H1 (cell line): ENCODE measurements around the gene UGT1A8. TPM values are rescaled to one million over a fixed set of nuclear protein-coding genes. Genes with fewer than 3 reads are reported as not detected.
A peak's percentile ranks its signal among the peaks of the same experiment; 100 is the strongest.

Experiments
- CTCF ChIA-PET: fragments of 300-600 bp; sonication (Branson Sonifier 250); formaldehyde crosslinking; loops from one replicate; lab custom pipeline; 2021; ENCODE audit not compliant: partially characterized antibody; lab: Charles Lee
- POLR2A ChIA-PET: fragments of 300-600 bp; sonication (Branson Sonifier 250); formaldehyde crosslinking; loops from one replicate; lab custom pipeline; 2021; ENCODE audit warnings: inconsistent platforms; ENCODE audit not compliant: partially characterized antibody; lab: Charles Lee
- DNase-seq, 2 experiments: peaks; one replicate each; pipeline versions ENCODE4 v3.0.0 to v3.0.0-alpha.2; 2010 to 2022; ENCODE audit warnings: low spot score in 2 of 2, low read depth in 1 of 2, mixed read lengths in 1 of 2
- FAIRE-seq: peaks from 2 replicates; lab custom pipeline; 2011; peaks lifted over from hg19 to GRCh38; lab: Jason Lieb, UNC
- H2AFZ ChIP-seq: 2 replicates; pipeline ENCODE4 v1.8.1; 2012; ENCODE audit warnings: low read length, inconsistent platforms
- H2AK5ac ChIP-seq: 2 replicates; pipeline ENCODE4 v1.6.1; 2013; ENCODE audit warnings: low read depth, low read length
- H2BK120ac ChIP-seq: replicated peaks from 2 replicates; pipeline ENCODE3; 2013; ENCODE audit warnings: low read depth, low read length, inconsistent platforms
- H2BK12ac ChIP-seq: 2 replicates; pipeline ENCODE4 v1.6.1; 2013; ENCODE audit warnings: low read depth, low read length
- H2BK15ac ChIP-seq: 2 replicates; pipeline ENCODE4 v1.6.1; 2013; ENCODE audit warnings: low read length
- H2BK20ac ChIP-seq: 2 replicates; pipeline ENCODE4 v1.6.1; 2013; ENCODE audit warnings: low read length
- H2BK5ac ChIP-seq: 2 replicates; pipeline ENCODE4 v1.6.1; 2013; ENCODE audit warnings: low read depth, low read length
- H3K14ac ChIP-seq: 2 replicates; pipeline ENCODE4 v1.6.1; 2013; ENCODE audit warnings: inconsistent platforms; ENCODE audit not compliant: insufficient read length
- H3K18ac ChIP-seq: 2 replicates; pipeline ENCODE4 v1.6.1; 2013; ENCODE audit warnings: low read length; ENCODE audit errors: extremely low read depth
- H3K23ac ChIP-seq: 2 replicates; pipeline ENCODE4 v1.6.1; 2013; ENCODE audit warnings: inconsistent platforms; ENCODE audit not compliant: insufficient read length
- H3K23me2 ChIP-seq: 2 replicates; pipeline ENCODE4 v1.6.1; 2013; ENCODE audit warnings: low read depth, low read length
- H3K27ac ChIP-seq: 2 replicates; pipeline ENCODE4 v1.6.1; 2011; ENCODE audit warnings: low read depth, low read length, inconsistent platforms
- H3K27me3 ChIP-seq, 4 experiments: replicated peaks in 1 of 4; 1 replicate in 1 of 4; 2 replicates in 3 of 4; pipeline versions ENCODE4 v1.6.1 to v1.8.1; 2011 to 2013; ENCODE audit warnings: low read length in 3 of 4, mild to moderate bottlenecking in 3 of 4, inconsistent platforms in 2 of 4, mixed read lengths in 2 of 4, moderate library complexity in 1 of 4; ENCODE audit not compliant: control insufficient read depth in 3 of 4, insufficient read depth in 3 of 4; ENCODE audit errors: extremely low read depth in 1 of 4
- H3K36me3 ChIP-seq, 4 experiments: 2 replicates each; pipeline versions ENCODE4 v1.6.1 to v1.8.1; 2011 to 2013; ENCODE audit warnings: mild to moderate bottlenecking in 4 of 4, low read length in 3 of 4, moderate library complexity in 2 of 4, control low read depth in 1 of 4, inconsistent platforms in 1 of 4; ENCODE audit not compliant: insufficient read depth in 4 of 4, control insufficient read depth in 2 of 4
- H3K4ac ChIP-seq: replicated peaks from 2 replicates; pipeline ENCODE3; 2013; ENCODE audit warnings: low read length, low read depth, mixed read lengths, inconsistent platforms; ENCODE audit not compliant: insufficient read length
- H3K4me1 ChIP-seq, 4 experiments: replicated peaks in 1 of 4; 1 replicate in 1 of 4; 2 replicates in 3 of 4; pipeline versions ENCODE4 v1.6.1 to v1.8.1; 2011 to 2013; ENCODE audit warnings: low read length in 3 of 4, inconsistent platforms in 2 of 4, mixed read lengths in 1 of 4; ENCODE audit not compliant: insufficient read depth in 4 of 4, control insufficient read depth in 3 of 4
- H3K4me2 ChIP-seq, 2 experiments: 2 replicates each; pipeline versions ENCODE4 v1.6.1 to v1.8.1; 2011 to 2013; ENCODE audit warnings: low read depth in 2 of 2, low read length in 2 of 2, control low read depth in 1 of 2, inconsistent platforms in 1 of 2, mild to moderate bottlenecking in 1 of 2; ENCODE audit not compliant: insufficient read depth in 1 of 2
- H3K4me3 ChIP-seq, 4 experiments: fragments of 200-600, 300-600 bp in 1 of 4; sonication (generic), shearing (Covaris generic), sonication (Bioruptor Twin) in 1 of 4; 2 replicates each; pipeline versions ENCODE4 v1.5.1 to v1.8.1; 2011 to 2016; ENCODE audit warnings: low read length in 4 of 4, low read depth in 3 of 4, control low read depth in 2 of 4, inconsistent platforms in 2 of 4, mild to moderate bottlenecking in 2 of 4, mixed read lengths in 1 of 4, moderate library complexity in 1 of 4; ENCODE audit not compliant: insufficient read depth in 2 of 4; ENCODE audit errors: extremely low read depth in 1 of 4
- H3K56ac ChIP-seq: replicated peaks from 2 replicates; pipeline ENCODE3; 2013; ENCODE audit warnings: low read depth, mild to moderate bottlenecking, mixed read lengths, low read length, inconsistent platforms; ENCODE audit not compliant: insufficient read length
- H3K79me1 ChIP-seq: 2 replicates; pipeline ENCODE4 v1.6.1; 2013; ENCODE audit warnings: low read depth, low read length, control low read depth
- H3K79me2 ChIP-seq, 2 experiments: 2 replicates each; pipeline versions ENCODE4 v1.6.1 to v1.8.1; 2012 to 2013; ENCODE audit warnings: low read length in 2 of 2, mild to moderate bottlenecking in 2 of 2, inconsistent platforms in 1 of 2; ENCODE audit not compliant: insufficient read depth in 2 of 2, control insufficient read depth in 1 of 2
- H3K9ac ChIP-seq, 4 experiments: replicated peaks in 1 of 4; 1 replicate in 1 of 4; 2 replicates in 3 of 4; pipeline versions ENCODE4 v1.6.1 to v1.8.1; 2011 to 2013; ENCODE audit warnings: low read depth in 3 of 4, low read length in 3 of 4, control low read depth in 2 of 4, mild to moderate bottlenecking in 2 of 4, moderate library complexity in 2 of 4, inconsistent platforms in 1 of 4; ENCODE audit errors: extremely low read depth in 1 of 4
- H3K9me3 ChIP-seq, 2 experiments: 2 replicates each; pipeline versions ENCODE4 v1.6.1 to v1.8.1; 2012 to 2013; ENCODE audit warnings: mild to moderate bottlenecking in 2 of 2, moderate library complexity in 2 of 2, control low read depth in 1 of 2, inconsistent platforms in 1 of 2, low read depth in 1 of 2, low read length in 1 of 2, mixed read lengths in 1 of 2; ENCODE audit not compliant: insufficient read depth in 2 of 2
- H4K20me1 ChIP-seq, 2 experiments: replicated peaks in 1 of 2; 2 replicates each; pipeline versions ENCODE3 to v1.8.1; 2011 to 2013; ENCODE audit warnings: inconsistent platforms in 2 of 2, low read length in 2 of 2, mild to moderate bottlenecking in 1 of 2; ENCODE audit not compliant: insufficient read depth in 2 of 2, control insufficient read depth in 1 of 2
- H4K5ac ChIP-seq: 2 replicates; pipeline ENCODE4 v1.6.1; 2013; ENCODE audit warnings: low read length, low read depth, mixed read lengths, inconsistent platforms; ENCODE audit not compliant: insufficient read length
- H4K8ac ChIP-seq: 2 replicates; pipeline ENCODE4 v1.8.0; 2013; ENCODE audit warnings: mild to moderate bottlenecking, moderate library complexity, low read length, inconsistent platforms; ENCODE audit not compliant: insufficient read depth; ENCODE audit errors: extremely low read depth
- H4K91ac ChIP-seq: replicated peaks from 2 replicates; pipeline ENCODE3; 2013; ENCODE audit warnings: low read length, mixed read lengths, inconsistent platforms; ENCODE audit not compliant: insufficient read length
- JUND ChIP-seq: IDR thresholded peaks from 2 replicates; pipeline ENCODE4 v1.6.1; 2011; ENCODE audit warnings: mild to moderate bottlenecking, improper control_type of control experiment, low read length
- USF2 ChIP-seq: IDR thresholded peaks from 2 replicates; pipeline ENCODE4 v1.6.1; 2011; ENCODE audit warnings: low read length, improper control_type of control experiment
- WGBS, 2 experiments: shearing (Covaris generic) in 1 of 2; methylation state at CpG; one replicate each; pipeline versions ENCODE4 v1.1.6 to v1.1.7; 2013 to 2015; ENCODE audit warnings: low lambda C conversion rate in 2 of 2, mixed read lengths in 2 of 2, inconsistent platforms in 1 of 2, low coverage in 1 of 2, missing lambda C conversion rate in 1 of 2; ENCODE audit not compliant: insufficient replicate concordance in 2 of 2, insufficient coverage in 1 of 2, insufficient read length in 1 of 2; ENCODE audit errors: extremely low coverage in 1 of 2, missing lambda C conversion rate in 1 of 2; 5-methylcytosine and 5-hydroxymethylcytosine counted together
- polyA plus RNA-seq, 7 experiments: library from polyadenylated mRNA; depleted of rRNA in 3 of 7; stranded (reverse) in 5 of 7; unstranded in 2 of 7; fragments of >200 nt in 5 of 7; fragments of 200-250 nt in 2 of 7; gene quantifications; 1 replicate in 5 of 7; 2 replicates in 1 of 7; 4 replicates in 1 of 7; pipeline versions ENCODE4 v1.2.1 to v1.2.3, GENCODE V29; 2011 to 2013; ENCODE audit warnings: missing spikeins in 2 of 7, mixed read lengths in 2 of 7
- total RNA-seq: library from RNA; stranded (reverse); fragmentation: NEBNext Ultra II Directional; extraction: Animal tissue kit (Norgen Biotek cat#: 25700); gene quantifications from 2 replicates; pipeline ENCODE4 v1.2.1, GENCODE V29; 2021

UGT1A8 gene
- total and polyA plus RNA-seq, 2 of the 8 experiments (the other 6 are each of a cell fraction or from before 2014, with no cell fraction given) = not detected

GRCh38 chr2:233798335-233799086, 181.1 kb downstream of the UGT1A8 start:
- H3K14ac ChIP-seq = no peak overlapping the region
- H4K20me1 ChIP-seq = no peaks in the 10 kb centered on the region
- no peak overlapping the region for H4K91ac ChIP-seq
- H2BK20ac ChIP-seq = no peak overlapping the region
- no peaks in the 10 kb centered on the region for H3K79me2 ChIP-seq
- no peak overlapping the region for H3K4me3 ChIP-seq
- H3K56ac ChIP-seq = no peak overlapping the region
- H2BK15ac ChIP-seq = no peak overlapping the region
- H3K18ac ChIP-seq = no peak overlapping the region
- H2AFZ ChIP-seq = no peak overlapping the region
- H3K23me2 ChIP-seq = no peaks in the 10 kb centered on the region
- 0 out of 2 replicates have a peak overlapping the region, but pooled peaks have one; percentile 27 for H2BK12ac ChIP-seq
- FAIRE-seq (no peak), DNase-seq (peak in 1 of 2 experiments; percentile 19)
- no peak overlapping the region for H4K5ac ChIP-seq
- no peaks in the 10 kb centered on the region for H3K27me3 ChIP-seq
- ChIA-PET CTCF (no interaction called here), POLR2A (interaction anchor here (0.7 kb wide), 1 partner anchor 426 kb away, joined by 3 read pairs; no protein-coding TSS in a partner anchor)
- no peak overlapping the region for H3K4ac ChIP-seq
- no peak overlapping the region for H3K9ac ChIP-seq
- H3K4me2 ChIP-seq = no peak overlapping the region
- no peak overlapping the region for H4K8ac ChIP-seq
- no peak overlapping the region for H3K23ac ChIP-seq
- WGBS, 2 experiments = 83% methylated on average over 13 of the region's 14 CpGs; no CpG with 5 or more reads in 1 of the 2 experiments
- H2AK5ac ChIP-seq = no peak overlapping the region
- no peak overlapping the region for H2BK120ac ChIP-seq
- no peak overlapping the region for H3K27ac ChIP-seq
- no peaks in the 10 kb centered on the region for H3K36me3 ChIP-seq
- peaks cover 0 to 3% of the 10 kb centered on the region in 2 experiments; a peak in 2 of 4 replicates for H3K9me3 ChIP-seq
- H3K4me1 ChIP-seq = no peaks in the 10 kb centered on the region
- H2BK5ac ChIP-seq = no peak overlapping the region
- H3K79me1 ChIP-seq = no peaks in the 10 kb centered on the region
- TF ChIP-seq JUND (no peak), USF2 (no peak)
